ENCODE measurements around the gene TMEM271. TPM values are rescaled to one million over a fixed set of nuclear protein-coding genes. Genes with fewer than 3 reads are reported as not detected.

TMEM271 gene
- total RNA-seq, 1 experiment from 2014 or later = not detected

GRCh38 chr4:534101-534575 is 42.0 kb downstream of the TMEM271 start:
- no peak for DNase-seq (ENCODE audit: low read depth)

GRCh38 chr4:533318-534100 is 42.6 kb downstream of the TMEM271 start:
- DNase-seq (ENCODE audit: low read depth) = no peak

GRCh38 chr4:532588-533317 is 43.3 kb downstream of the TMEM271 start:
- DNase-seq (ENCODE audit: low read depth) = no peak

- no peak for DNase-seq (ENCODE audit: low read depth)
These were observed 44.2 kb downstream of the TMEM271 start for GRCh38 chr4:531721-532565.

- no peak for DNase-seq (ENCODE audit: low read depth)
These were observed 45.0 kb downstream of the TMEM271 start for GRCh38 chr4:531076-531475.

GRCh38 chr4:530017-530781 is 45.9 kb downstream of the TMEM271 start:
- no peak for DNase-seq (ENCODE audit: low read depth)

- no peak for DNase-seq (ENCODE audit: low read depth)
These were observed 46.5 kb downstream of the TMEM271 start for GRCh38 chr4:529563-529962.

GRCh38 chr4:528835-529234 is 47.3 kb downstream of the TMEM271 start:
- no peak for DNase-seq (ENCODE audit: low read depth)

- no peak for DNase-seq (ENCODE audit: low read depth)
These were observed 47.8 kb downstream of the TMEM271 start for GRCh38 chr4:528296-528695.

- no peak for DNase-seq (ENCODE audit: low read depth)
These were observed 49.1 kb downstream of the TMEM271 start for GRCh38 chr4:526971-527460.

- DNase-seq (ENCODE audit: low read depth) = no peak
These were observed 49.7 kb downstream of the TMEM271 start for GRCh38 chr4:526189-526909.

GRCh38 chr4:525660-526059 is 50.4 kb downstream of the TMEM271 start:
- DNase-seq (ENCODE audit: low read depth) = no peak

- DNase-seq (ENCODE audit: low read depth) = no peak
These were observed 51.9 kb downstream of the TMEM271 start for GRCh38 chr4:524196-524595.

Other genes with a start within 250 kb of the TMEM271 start
- 5.8 and 7.6 TPM in 2 replicates for gene ZNF141, start 238.5 kb downstream of the TMEM271 start, total RNA-seq (2014; rRNA removed; shearing (Covaris generic))
- 9.7 and 19.3 TPM in 2 replicates for gene ZNF721, start 77.1 kb downstream of the TMEM271 start, total RNA-seq (2014; rRNA removed; shearing (Covaris generic))
- 14.3 and 15.9 TPM in 2 replicates for gene PIGG, start 77.1 kb downstream of the TMEM271 start, total RNA-seq (2014; rRNA removed; shearing (Covaris generic))
- gene PDE6B, start 49.3 kb upstream of the TMEM271 start, total RNA-seq (2014; rRNA removed; shearing (Covaris generic)) = 0.51 and 4.2 TPM in 2 replicates
- gene ATP5ME, start 98.0 kb upstream of the TMEM271 start, total RNA-seq (2014; rRNA removed; shearing (Covaris generic)) = 101 and 109 TPM in 2 replicates
- gene MYL5, start 98.2 kb upstream of the TMEM271 start, total RNA-seq (2014; rRNA removed; shearing (Covaris generic)) = 2.2 and 6.1 TPM in 2 replicates
- gene SLC49A3, start 112.9 kb upstream of the TMEM271 start, total RNA-seq (2014; rRNA removed; shearing (Covaris generic)) = not detected in 2 replicates
- gene PCGF3, start 129.5 kb upstream of the TMEM271 start, total RNA-seq (2014; rRNA removed; shearing (Covaris generic)) = 26.5 TPM in 2 replicates
- gene CPLX1, start 249.8 kb upstream of the TMEM271 start, total RNA-seq (2014; rRNA removed; shearing (Covaris generic)) = not detected in 2 replicates

All from Daoy (cell line).